ENCODE data around the gene FAM3A. TPM values are rescaled to one million over a fixed set of nuclear protein-coding genes. Genes with fewer than 3 reads are reported as not detected.

FAM3A gene
- total and polyA plus RNA-seq, 9 of the 15 experiments (the other 6 are each of a cell fraction or from before 2014, with no cell fraction given), result 0.75 to 70.6 (median 27.0) TPM

GRCh38 chrX:154542723-154543424 is 26.8 kb upstream of the FAM3A start (continued):
- TF ChIP-seq BHLHE40 (IDR thresholded peaks at IDR 0.05; ENCODE audit: low read length) (peak; percentile 65), RBFOX2 (IDR thresholded peaks at IDR 0.05; ENCODE audit: low read depth, low read length) (peak; percentile 13; the same call in 1 of the 2 replicates), KLF16 (IDR thresholded peaks at IDR 0.05) (no peak), PYGO2 (tag; IDR thresholded peaks at IDR 0.05) (no peak), ZNF785 (CRISPR knock-in tag; IDR thresholded peaks at IDR 0.05) (no peak), DMBX1 (CRISPR knock-in tag; IDR thresholded peaks at IDR 0.05; ENCODE audit: borderline replicate concordance) (no peak), CEBPB (tag; IDR thresholded peaks at IDR 0.05) (peak; percentile 62; the same call in 1 of the 2 replicates), RBM17 (IDR thresholded peaks at IDR 0.05; ENCODE audit: borderline replicate concordance, low read depth, low read length) (no peak), ZZZ3 (IDR thresholded peaks at IDR 0.05) (no peak), SPI1 (IDR thresholded peaks at IDR 0.05; ENCODE audit: borderline replicate concordance, low read depth, low read length) (peak; percentile 55; the same call in 1 of the 2 replicates)
- TF ChIP-seq, protein P1, sequence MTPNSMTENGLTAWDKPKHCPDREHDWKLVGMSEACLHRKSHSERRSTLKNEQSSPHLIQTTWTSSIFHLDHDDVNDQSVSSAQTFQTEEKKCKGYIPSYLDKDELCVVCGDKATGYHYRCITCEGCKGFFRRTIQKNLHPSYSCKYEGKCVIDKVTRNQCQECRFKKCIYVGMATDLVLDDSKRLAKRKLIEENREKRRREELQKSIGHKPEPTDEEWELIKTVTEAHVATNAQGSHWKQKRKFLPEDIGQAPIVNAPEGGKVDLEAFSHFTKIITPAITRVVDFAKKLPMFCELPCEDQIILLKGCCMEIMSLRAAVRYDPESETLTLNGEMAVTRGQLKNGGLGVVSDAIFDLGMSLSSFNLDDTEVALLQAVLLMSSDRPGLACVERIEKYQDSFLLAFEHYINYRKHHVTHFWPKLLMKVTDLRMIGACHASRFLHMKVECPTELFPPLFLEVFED (CRISPR knock-in tag; conservative IDR thresholded peaks at IDR 0.05), result no peak
